ENCODE results near the gene B3GAT2.

DNA sequence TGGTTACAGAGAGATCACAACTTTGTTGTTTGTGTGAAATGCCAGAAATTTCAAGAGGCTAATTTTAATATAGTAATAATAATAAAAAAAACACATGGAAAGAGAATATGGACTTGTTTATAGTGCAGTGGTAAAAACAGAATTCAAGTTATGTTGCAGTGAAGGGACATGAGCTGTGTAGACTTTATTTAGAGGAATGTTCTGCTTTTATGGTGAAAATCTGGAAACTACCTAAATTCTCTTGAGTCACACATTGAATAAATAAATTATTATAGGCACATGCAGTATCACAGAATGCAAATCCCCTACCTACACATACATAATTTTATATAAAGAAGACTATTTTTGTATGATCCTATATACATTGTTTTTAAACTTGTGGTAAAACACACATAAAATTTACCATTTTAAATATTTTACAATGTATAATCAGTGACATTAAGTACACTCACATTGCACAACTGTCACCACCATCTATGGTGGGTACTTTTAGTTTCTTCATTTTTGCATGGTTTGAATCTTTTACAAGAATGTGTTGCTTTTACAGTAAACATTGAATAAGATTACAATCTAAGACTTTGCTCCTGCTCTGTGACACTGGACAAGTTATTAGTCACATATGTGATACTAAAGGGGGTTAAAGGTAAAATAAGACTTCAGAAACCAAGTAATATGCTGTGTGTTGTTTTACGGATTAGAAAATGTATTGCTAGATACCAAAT lies 107.4 kb downstream of the B3GAT2 start:
- TF ChIP-seq EZH2 (IDR thresholded peaks at IDR 0.05; ENCODE audit: borderline replicate concordance, low read length), result no peak
- TF ChIP-seq, protein P1, sequence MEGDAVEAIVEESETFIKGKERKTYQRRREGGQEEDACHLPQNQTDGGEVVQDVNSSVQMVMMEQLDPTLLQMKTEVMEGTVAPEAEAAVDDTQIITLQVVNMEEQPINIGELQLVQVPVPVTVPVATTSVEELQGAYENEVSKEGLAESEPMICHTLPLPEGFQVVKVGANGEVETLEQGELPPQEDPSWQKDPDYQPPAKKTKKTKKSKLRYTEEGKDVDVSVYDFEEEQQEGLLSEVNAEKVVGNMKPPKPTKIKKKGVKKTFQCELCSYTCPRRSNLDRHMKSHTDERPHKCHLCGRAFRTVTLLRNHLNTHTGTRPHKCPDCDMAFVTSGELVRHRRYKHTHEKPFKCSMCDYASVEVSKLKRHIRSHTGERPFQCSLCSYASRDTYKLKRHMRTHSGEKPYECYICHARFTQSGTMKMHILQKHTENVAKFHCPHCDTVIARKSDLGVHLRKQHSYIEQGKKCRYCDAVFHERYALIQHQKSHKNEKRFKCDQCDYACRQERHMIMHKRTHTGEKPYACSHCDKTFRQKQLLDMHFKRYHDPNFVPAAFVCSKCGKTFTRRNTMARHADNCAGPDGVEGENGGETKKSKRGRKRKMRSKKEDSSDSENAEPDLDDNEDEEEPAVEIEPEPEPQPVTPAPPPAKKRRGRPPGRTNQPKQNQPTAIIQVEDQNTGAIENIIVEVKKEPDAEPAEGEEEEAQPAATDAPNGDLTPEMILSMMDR (conservative IDR thresholded peaks at IDR 0.05 in 1 of 2, IDR thresholded peaks at IDR 0.05 in 1 of 2; ENCODE audit: extremely low read depth in 1 of 2, insufficient read depth in 1 of 2, low read depth in 1 of 2, low read length in 2 of 2), result no peak

Measured in mammary epithelial cell (primary cell).